NCI-H748 treated with DMSO at 0.1 percent for 48 hours (cell line): ENCODE results near the gene PPP3CB.
"Not testable (repeated sequence)": the region's sequence is repeated elsewhere in the genome, so short reads cannot be mapped to it uniquely, and the experiment has no call there.

Experiments used
- DNase-seq: peaks from one replicate; lab custom pipeline; 2025; lab: John Stamatoyannopoulos, UW

PPP3CB gene

GRCh38 chr10:73414230-73414945 is 81.4 kb downstream of the PPP3CB start:
- peak; percentile 19 for DNase-seq

GRCh38 chr10:73413528-73414229 is 82.1 kb downstream of the PPP3CB start, which contains the start of gene ANXA7:
Gene ANXA7, minus strand, starts transcription at chr10:73414058. Its CDS starts 13,202 bp downstream, at chr10:73400856.
- DNase-seq: peak; percentile 61

GRCh38 chr10:73413108-73413527 is 82.7 kb downstream of the PPP3CB start:
- DNase-seq: peak; percentile 6

- DNase-seq: no peak
Measured at GRCh38 chr10:73410897-73411296, 84.9 kb downstream of the PPP3CB start.

- DNase-seq: no peak
Measured at GRCh38 chr10:73408978-73409521, 86.8 kb downstream of the PPP3CB start.

- no peak for DNase-seq
Measured at GRCh38 chr10:73408061-73408460, 87.8 kb downstream of the PPP3CB start.

GRCh38 chr10:73407495-73407894 is 88.3 kb downstream of the PPP3CB start:
- no peak for DNase-seq

- DNase-seq: no peak
Measured at GRCh38 chr10:73406846-73407245, 89.0 kb downstream of the PPP3CB start.

GRCh38 chr10:73405556-73405955 is 90.3 kb downstream of the PPP3CB start:
- no peak for DNase-seq

- DNase-seq: peak; percentile 4
Measured at GRCh38 chr10:73404690-73405089, 91.1 kb downstream of the PPP3CB start.

GRCh38 chr10:73401636-73402035 is 94.2 kb downstream of the PPP3CB start:
- DNase-seq: no peak

GRCh38 chr10:73399063-73399462 is 96.8 kb downstream of the PPP3CB start:
- DNase-seq: no peak

- no peak for DNase-seq
Measured at GRCh38 chr10:73398024-73398423, 97.8 kb downstream of the PPP3CB start.

GRCh38 chr10:73394325-73394724 is 101.5 kb downstream of the PPP3CB start:
- DNase-seq: not testable (repeated sequence)

GRCh38 chr10:73388228-73388627 is 107.6 kb downstream of the PPP3CB start:
- DNase-seq: no peak

GRCh38 chr10:73386583-73386982 is 109.2 kb downstream of the PPP3CB start:
- no peak for DNase-seq
